HTR-8/SVneo (cell line): ENCODE data around the gene RTN4RL1.

Source experiments
- DNase-seq: peaks from one replicate; pipeline ENCODE4 v3.0.0; 2011; ENCODE audit warnings: low spot score, mixed read lengths; ENCODE audit not compliant: insufficient read length
- FAIRE-seq: peaks from 2 replicates; lab custom pipeline; 2011; peaks lifted over from hg19 to GRCh38; lab: Jason Lieb, UNC

RTN4RL1 gene

DNA sequence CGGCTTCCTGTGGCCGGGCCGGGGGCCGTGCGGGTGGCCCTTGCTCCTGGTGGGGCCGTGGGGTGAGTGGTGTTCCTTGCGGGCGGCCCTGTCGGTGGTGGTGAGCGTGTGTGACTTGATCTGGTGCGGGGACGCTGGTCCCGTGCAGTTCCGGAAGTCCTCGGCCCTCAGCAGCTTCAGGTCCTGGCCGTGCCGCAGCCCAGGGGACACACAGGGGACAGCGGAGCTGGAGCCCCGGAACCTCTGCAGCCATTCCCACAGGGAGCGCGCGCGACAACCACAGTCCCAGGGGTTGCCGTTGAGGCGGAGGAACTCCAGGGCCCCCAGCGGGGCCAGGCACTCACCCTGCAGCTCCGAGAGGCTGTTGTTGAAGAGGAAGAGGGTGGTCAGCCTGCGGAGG, 88.4 kb downstream of the RTN4RL1 start:
- no peak for FAIRE-seq
- DNase-seq = no peak

DNA sequence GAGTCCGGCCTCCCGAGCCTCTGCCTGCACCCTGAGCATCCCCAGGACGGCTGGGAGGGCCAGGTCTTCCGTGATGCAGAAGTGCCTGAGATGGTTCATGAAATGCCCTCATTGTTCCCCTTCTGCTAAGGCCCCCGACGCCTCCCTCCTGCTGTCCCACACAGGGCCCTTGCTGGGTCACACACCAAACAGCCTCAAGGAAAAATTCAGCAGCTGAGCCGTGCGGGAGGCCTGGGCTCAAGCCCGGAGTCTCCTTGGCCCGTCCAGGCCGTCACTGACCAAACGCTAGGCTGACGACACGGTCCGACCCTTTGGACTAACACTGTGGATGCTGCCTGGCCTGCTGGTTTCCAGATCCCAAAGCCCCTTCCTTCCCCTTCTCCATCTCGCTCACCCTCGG, 90.2 kb downstream of the RTN4RL1 start:
- no peak for FAIRE-seq
- no peak for DNase-seq

DNA sequence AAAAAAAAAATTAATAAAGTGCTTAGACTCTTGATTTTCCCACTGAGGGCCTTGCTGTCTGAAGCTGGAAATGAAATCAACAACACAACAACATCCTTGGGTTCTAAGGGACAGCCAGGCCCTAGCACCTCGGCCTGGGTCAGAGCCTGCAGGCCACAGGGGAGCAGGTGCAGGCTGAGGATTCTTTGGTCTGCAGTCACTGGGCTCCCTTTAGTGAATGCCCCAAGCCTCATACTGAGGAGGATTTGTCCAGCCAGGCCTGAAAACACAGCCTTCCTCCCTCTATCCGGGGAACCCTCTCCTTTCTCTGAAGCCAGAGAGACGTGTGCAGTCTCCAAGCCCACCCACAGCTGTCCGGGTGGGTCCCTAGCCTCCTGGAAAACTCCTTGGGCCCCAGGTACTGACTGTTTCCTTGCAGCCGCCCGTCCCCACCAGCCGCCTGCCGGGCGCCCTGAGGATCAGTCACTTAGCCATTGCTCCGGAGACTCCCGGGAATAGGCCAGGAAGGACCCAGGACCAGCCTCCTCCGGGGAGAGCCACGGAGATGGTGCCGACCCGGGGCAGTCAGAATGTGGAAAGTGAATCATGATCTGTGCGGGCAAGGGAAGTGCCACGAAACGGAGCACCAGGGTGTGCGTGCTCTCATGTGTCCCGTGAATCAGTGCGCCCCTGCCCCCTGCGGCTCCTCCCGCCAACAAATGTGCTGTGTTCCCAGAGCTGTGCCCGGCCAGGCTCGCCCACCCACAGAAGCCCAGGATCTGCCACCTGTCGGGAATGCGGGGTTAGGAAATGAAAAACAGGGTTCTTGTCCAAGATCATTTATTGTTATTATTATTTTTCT, 91.0 kb downstream of the RTN4RL1 start:
- no peak for FAIRE-seq
- no peak for DNase-seq

DNA sequence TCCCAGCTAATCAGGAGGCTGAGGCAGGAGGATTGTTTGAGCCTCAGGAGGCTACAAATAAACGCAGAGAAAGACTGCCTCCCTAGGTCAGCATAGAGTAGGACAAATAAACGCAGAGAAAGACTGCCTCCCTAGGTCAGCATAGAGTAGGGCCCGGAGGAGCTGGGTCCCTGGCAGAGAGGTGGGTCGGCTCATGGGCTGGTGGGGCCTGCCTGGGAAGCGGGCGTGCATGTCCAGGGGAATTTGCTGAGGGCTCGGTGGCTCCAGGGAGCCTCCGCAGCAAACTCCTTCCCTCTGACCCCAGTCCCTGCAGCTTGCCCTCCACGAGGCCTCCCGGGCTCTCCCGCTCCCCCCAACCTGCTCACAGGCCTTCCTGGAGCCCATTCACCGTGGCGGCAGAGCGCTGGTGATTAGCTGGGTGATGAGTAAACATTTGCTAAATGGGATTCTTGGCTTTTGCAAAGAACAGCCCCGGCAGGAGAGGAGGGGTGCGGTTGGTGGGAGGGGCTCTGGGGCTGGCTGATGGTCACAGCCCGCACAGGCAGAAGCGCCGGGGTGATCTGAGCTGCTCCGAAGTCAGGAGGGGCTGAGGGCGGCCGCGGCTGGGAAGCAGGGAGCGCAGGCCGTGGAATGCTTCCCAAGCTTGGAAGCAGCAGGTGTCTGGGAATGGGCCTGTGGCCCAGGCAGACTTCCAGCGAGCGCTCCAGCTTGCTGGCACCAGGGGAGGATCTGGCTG, 93.1 kb downstream of the RTN4RL1 start:
- no peak for FAIRE-seq
- no peak for DNase-seq

DNA sequence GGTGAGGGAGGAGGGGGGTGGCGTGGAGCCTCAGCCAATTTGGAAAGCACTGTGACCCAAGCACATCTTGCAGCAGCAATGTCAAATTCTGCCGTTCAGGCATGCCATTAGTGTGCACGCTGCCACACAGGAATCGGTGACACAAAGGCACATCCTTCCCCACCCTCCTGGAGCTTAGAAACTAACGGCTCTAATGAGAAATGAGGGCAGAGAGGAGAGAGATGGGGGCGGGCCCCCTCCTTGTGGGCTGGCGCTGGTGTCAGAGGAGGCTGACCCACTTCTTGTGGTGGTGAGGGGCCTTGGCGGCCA, 94.8 kb downstream of the RTN4RL1 start:
- DNase-seq (no peak), FAIRE-seq (no peak)

DNA sequence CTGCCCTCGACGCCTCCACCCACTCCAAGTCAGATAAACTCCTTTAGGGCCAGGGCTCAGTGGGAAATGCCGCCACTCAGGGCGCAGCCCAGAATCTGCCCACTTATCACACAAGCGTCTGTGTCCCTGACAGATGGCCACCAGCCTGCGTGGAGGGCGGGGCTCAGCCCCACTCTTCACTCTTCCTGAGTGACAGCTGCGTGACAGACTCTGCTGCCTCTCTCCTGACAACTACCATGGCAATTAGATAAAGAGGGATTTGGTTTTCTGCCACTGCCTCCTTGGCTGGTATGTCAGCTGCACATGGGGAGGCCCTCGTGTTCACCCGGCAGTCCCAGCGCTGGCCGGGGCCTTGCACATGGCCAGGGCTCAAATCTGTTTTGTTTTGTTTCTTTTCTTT, 96.2 kb downstream of the RTN4RL1 start:
- no peak for FAIRE-seq
- no peak for DNase-seq

DNA sequence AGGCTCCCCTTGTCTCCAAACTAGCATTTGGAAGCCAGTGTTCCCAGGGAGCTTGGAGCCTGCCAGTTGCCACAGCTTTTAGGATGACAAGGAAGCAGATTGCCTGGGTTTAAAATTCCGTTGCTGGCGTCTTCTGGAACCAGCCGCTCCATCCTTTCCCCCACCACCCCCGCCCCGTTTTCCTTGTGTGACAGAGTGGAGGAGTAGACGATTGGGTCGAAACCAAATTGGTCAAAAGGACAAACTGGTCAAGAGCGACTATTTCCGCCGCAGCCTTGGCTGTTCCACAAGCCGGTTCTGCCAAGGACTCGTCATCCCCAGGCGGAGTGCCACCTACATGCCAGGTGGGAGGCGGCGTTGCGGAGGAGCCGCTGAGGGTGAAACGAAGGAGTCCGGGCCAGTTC, 104.2 kb downstream of the RTN4RL1 start:
- FAIRE-seq (no peak), DNase-seq (no peak)

DNA sequence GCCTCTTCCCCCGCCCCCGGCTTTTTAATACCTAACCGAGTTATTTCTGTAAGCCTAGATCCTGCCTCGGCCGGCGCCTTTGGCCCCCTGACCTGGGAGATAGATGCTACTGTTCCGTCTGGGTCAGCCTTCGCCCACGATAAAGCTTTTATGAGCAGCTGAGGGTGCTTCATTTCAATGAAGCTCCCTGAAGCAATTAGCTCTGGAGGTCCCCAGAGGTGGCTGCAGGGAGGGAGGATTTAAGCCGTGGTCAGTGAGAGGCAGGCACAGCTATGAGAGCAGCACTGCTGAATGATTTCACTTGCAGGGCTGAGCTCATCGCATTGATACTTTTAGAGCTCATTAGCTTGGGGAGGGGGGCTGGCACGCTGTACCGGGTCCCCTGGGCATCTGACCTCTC, 105.9 kb downstream of the RTN4RL1 start:
- DNase-seq (no peak), FAIRE-seq (no peak)

DNA sequence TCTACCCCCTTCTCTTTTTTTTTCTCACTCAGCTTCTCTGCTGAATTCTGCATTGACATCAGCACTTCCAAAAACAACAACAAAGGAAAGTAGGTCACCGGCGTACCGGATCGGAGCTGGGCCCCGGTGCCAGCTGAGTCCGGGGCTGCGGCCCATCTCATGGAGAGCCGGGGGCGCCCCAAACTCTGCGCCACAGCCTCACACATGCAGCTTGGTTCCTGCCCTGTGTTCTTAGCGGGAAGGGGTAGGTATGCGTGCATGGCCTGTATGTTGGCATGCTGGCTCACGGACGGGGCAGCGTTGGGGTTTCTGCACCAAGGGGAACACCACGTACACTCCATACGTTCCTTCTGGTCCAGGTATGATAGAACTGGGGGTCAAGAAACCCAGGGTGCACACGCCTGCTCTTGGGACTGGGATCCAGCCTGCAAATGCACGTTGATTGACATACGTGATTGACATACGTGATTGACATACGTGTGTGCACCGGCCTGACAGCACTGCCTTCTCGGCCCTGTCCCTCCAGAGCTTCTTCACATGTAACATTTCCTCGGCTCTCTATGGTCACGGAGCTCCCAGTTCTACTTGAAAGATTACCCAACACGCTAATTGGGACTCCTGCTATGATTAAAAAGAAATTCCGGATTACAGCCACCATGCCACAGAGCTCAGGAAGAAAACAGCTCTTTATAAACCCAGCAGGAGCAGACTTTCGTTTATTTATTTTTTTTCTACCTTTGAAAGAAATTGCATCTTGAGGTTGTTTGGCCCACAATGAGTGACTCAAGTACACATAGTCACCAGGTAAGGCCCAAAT, 106.6 kb downstream of the RTN4RL1 start:
- FAIRE-seq (no peak), DNase-seq (no peak)

DNA sequence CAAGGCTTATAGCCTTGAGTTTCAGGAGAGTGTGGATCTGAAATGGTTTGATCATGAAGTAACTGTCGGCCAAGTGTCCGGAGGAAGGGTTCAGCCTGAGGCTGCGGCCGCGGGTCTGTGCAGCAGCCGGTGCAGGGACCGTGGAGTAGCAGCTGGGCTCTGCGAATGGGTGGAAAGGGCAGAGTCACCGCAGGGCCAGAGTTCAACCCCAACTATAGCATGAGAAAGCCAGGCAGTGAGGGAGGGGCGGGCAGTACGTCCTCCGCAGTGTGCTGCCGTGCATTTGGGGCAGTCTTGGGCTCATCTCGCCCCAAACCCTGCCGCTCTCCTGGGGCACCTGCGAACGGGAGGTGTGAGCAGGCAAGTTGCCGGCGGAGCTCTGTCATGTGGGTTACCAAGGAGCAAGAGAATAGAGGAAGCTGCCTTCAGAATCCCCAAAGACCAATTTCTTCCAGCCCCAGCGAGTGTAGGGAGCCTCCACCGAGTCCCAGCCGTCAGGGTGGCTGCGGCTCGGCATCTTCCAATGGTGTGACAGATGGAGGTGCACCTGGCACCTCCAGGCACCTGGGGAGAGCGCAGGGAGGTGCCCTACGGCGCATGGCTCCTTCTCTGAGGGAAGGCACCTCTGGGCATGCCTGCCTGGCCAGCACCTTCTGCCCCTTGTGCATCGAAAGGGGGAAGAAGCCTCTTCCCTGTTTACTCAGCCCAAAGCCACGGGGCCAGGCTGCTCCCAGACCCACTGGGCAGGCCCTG, 108.0 kb downstream of the RTN4RL1 start:
- no peak for FAIRE-seq
- no peak for DNase-seq

DNA sequence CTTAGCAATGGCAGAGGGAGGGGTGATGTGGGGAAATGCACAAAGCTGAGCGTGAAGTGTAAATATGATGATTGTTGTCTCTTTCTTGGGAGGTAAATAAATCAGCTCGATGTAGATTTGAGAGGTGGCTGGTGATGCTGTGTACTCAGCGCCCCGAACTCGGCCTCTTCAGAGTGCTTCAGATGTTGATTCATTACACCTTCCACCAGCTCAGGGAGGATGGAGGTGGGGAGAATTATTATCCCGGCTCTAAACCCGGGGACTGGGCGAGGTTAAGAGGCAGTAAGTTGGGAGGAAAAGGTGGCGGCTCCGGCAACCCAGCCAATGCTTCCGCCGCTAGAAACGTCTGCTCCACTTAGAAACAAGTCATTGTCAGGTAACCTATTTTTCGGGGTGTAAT, 108.8 kb downstream of the RTN4RL1 start:
- FAIRE-seq = no peak
- DNase-seq = no peak

DNA sequence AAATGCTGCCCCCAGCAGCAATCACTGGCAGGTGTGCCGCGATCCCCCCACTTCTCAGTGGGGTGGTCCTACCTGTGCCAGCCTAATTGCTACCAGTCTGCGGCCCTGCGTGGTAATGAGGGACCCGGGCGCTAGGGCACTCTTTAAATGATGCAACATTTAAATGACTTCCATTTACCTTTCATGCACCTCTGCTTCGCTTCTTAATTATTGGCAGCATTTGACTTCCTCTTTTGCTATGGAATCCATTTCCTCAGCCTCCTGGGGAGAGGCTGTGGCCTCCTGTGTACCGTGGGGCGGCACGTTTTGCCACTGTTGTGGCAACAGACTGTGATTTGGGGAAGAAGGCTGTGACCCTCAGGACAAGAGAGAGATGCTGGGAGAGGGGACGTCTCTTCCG, 109.2 kb downstream of the RTN4RL1 start:
- no peak for FAIRE-seq
- no peak for DNase-seq

DNA sequence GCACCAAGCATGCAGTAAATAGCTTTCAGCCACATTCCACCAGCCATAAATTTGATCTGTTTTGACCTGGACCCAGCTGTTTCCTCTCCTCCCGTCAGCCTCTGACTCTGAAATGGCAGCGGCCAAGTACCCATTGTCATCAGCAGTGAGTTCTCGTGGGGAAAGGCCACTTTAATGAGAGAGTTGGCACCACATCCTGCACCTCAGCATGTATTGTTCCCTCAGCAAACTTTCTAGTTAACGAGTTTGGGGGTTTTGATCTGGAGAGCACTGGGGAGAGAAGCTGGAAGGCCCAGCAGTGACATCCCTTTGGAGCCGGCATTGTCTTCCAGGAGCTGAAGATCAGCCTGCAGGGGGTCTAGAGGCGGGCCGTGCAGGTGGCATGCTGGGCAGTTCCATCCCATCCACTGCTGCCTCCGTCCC, 110.5 kb downstream of the RTN4RL1 start:
- DNase-seq (no peak), FAIRE-seq (no peak)

DNA sequence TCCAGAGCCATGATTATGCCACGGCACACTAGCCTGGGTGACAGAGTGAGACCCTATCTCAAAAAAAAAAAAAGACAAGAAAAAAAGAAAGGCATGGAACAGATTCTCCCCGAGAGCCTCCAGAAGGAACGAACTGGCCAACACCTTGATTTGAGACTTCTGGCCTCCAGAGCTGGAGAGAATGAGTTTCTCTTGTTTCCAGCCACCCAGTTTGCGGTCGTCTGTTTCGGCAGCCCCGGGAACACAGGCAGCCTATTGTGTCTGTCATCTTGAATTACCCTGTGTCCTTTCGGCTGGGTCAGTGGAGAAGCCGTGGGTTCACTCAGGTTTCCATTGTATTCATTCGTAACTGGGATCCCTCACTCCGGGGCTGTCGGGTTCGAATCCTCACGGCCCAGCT, 111.4 kb downstream of the RTN4RL1 start:
- no peak for FAIRE-seq

DNA sequence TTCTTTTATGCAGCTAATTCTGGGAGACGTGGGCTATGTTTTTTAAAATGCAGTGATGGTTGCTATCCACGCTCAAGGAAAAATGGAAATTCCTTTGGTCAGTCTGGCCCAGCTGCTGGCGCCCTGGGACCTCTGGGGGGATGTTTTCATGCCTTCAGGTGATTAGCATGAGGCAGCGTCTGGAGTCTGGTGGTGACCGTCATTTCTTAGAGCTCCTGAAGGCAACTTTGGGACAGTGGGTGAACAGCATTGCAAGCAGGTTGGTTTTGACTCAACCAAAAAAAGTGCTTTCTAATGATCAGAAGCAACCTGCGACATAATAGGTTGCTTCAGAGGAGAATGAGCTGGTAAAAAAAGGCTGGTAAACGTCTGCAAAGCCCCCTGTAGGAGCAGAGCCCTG, 113.0 kb downstream of the RTN4RL1 start:
- DNase-seq (no peak), FAIRE-seq (no peak)

More for the DNA sequence above, 111.4 kb downstream of the RTN4RL1 start:
- DNase-seq = no peak

DNA sequence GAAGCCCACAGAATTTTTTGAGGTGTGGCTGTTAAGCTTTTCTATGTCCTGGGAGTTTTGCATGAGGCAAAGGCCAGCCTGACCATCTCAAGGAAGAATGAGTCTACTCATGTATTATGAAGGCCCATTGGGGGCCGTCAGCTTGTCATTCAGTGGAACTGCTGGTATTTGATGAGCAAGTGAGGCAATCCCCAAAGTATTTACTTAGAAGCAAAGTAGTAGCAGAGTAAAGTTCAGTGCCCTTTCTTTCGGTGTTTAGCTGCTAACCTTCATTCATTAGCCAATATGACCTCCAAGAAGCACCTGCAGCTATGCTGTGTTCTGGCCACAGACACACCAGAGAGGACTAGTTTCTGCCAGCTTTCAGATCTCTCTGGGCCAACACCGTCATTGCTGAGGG, 115.1 kb downstream of the RTN4RL1 start:
- FAIRE-seq (no peak), DNase-seq (no peak)

DNA sequence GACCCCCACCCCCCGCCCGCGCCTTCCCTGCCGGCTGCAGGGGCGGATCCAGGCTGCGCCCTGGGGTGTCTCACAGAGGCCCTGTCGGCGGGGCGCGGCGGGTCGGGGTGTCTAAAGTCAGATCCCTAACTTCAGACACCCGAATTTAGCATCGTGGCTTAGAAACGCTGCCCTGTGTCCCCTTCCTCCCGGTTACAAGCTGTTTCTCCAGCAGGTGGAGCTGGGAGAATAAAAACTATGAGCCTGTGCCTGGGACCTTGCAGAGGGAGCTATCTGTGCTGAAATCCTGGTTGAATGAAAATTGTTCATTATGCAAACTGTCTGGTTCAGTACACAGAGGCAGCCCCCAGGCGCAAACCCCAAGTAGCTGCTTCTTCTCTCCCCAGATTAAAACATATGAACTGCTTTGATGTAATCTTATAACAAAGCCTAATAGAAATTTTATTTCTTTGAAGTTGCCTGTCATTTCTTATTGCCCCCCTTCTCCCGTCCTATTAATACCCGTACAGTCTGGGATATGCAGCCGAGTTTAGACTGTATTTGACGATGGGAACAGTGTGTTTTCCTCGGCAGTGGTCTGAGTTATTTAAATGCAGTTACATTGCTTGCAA, 116.3 kb downstream of the RTN4RL1 start:
- FAIRE-seq = no peak
- peak; percentile 92 for DNase-seq

DNA sequence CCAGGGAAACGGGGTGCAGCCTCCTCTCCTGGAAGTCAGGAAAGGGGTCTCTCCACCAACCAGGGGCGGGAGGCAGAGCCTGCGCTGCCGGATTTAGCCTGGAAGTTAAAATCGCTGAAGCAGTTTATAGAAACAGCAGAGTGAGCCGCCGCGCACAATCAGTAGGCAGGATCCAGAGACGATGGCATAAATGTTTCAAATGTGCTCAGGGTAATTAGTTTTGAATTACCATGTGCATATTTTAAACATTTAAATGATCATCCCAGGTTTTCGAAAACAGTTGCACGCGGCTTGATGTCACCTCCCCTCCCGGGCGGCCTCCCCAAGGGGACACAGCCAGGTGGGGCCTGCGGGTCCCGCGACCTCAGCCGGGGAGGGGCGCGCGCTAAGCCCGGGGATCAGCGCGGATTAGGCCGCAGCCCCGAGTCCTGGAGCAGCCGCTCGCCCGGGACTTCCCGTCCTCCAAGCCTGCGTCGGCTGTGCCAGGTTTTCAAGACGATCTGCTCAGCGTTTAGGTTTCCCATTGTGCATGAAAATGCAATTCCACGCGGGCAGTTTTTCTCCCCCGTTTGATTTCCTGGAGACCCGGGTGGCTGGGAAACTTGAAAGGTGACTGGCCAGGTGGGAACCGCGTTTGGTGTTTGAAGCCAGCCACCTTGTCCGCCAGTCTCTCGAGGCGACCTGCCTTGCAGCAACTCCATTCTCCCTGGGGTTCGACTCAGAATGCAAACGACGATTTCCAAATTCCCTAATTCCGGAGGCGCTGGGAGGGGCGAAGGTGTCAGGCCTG, 117.0 kb downstream of the RTN4RL1 start:
- FAIRE-seq = peak; percentile 16
- DNase-seq = no peak

DNA sequence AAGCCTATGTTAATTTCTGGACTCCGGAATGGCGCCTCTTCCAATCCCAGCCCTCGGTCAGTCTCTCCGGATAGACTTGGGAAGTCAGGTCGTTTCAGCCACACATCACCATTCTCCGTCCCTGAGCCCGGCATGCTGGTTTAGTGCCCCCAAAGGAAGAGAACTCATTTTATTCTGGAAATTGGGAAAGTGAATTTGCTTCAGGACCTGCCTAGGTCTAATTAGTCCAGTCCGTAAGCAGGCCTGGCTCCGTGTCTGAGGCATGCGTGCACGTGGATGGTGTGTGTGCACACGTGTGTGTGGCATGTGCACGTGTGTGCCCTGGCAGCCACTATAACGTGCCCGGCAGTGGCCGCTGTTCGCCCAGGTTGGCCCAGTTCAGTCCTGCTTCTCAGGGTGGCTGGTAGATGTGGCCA, 117.9 kb downstream of the RTN4RL1 start:
- FAIRE-seq (no peak), DNase-seq (no peak)
